ENCODE data around the gene HSD17B3. TPM values are rescaled to one million over a fixed set of nuclear protein-coding genes. Genes with fewer than 3 reads are reported as not detected.

Gene HSD17B3
- total RNA-seq, 1 experiment from 2014 or later = not detected

- H2AFZ ChIP-seq = no peak overlapping the region
Measured at GRCh38 chr9:96186591-96187011, 115.4 kb downstream of the HSD17B3 start.

GRCh38 chr9:96185518-96186156, 116.3 kb downstream of the HSD17B3 start:
- Histone ChIP-seq H3K36me3 (ENCODE audit: low read depth) (no peaks in the 10 kb centered on the region), H3K79me2 (ENCODE audit: low read depth) (no peaks in the 10 kb centered on the region), H3K4me3 (no peak overlapping the region), H4K20me1 (ENCODE audit: insufficient read depth) (no peaks in the 10 kb centered on the region), H2AFZ (no peak overlapping the region), H3F3A (ENCODE audit: insufficient read depth, low read depth) (no peaks in the 10 kb centered on the region), H3K4me1 (replicated peaks; ENCODE audit: insufficient read depth) (no peaks in the 10 kb centered on the region), H3K27me3 (ENCODE audit: insufficient read depth, low read depth) (peaks cover 41% of the 10 kb centered on the region), H3K9me3 (ENCODE audit: insufficient read depth, low read depth) (no peaks in the 10 kb centered on the region; the same call in 1 of the 2 replicates), H3K9me2 (ENCODE audit: insufficient read depth) (no peaks in the 10 kb centered on the region), H3K27ac (no peak overlapping the region), H3K4me2 (no peak overlapping the region)
- intact Hi-C loops (cut with micrococcal nuclease; ENCODE audit: unreplicated experiment) = loop anchor here (2.0 kb wide), 1 partner anchor 35 kb away; no protein-coding TSS in a partner anchor
- TF ChIP-seq EZH2 (IDR thresholded peaks at IDR 0.05; ENCODE audit: low read depth) (no peak), CTCF (conservative IDR thresholded peaks at IDR 0.05) (no peak)
- no TSS peak for BruUV-seq (replicated peaks)
- CTCF ChIA-PET = no interaction called here
- POLR2A ChIA-PET (ENCODE audit: unreplicated experiment) = no interaction called here
- DNase-seq = no peak

More at GRCh38 chr9:96186591-96187011, 115.4 kb downstream of the HSD17B3 start:
- CTCF ChIA-PET = no interaction called here
- no peaks in the 10 kb centered on the region for H3F3A ChIP-seq (ENCODE audit: insufficient read depth, low read depth)
- H3K36me3 ChIP-seq (ENCODE audit: low read depth) = no peaks in the 10 kb centered on the region
- POLR2A ChIA-PET (ENCODE audit: unreplicated experiment) = no interaction called here
- no peaks in the 10 kb centered on the region; the same call in 1 of the 2 replicates for H3K9me3 ChIP-seq (ENCODE audit: insufficient read depth, low read depth)
- no peak overlapping the region for H3K27ac ChIP-seq
- no peak overlapping the region for H3K4me2 ChIP-seq
- no peaks in the 10 kb centered on the region for H3K4me1 ChIP-seq (replicated peaks; ENCODE audit: insufficient read depth)
- H3K4me3 ChIP-seq = no peak overlapping the region
- intact Hi-C loops (cut with micrococcal nuclease; ENCODE audit: unreplicated experiment) = loop anchor here (2.0 kb wide), 1 partner anchor 36 kb away; no protein-coding TSS in a partner anchor
- H4K20me1 ChIP-seq (ENCODE audit: insufficient read depth) = no peaks in the 10 kb centered on the region
- BruUV-seq (replicated peaks) = no TSS peak
- TF ChIP-seq CTCF (conservative IDR thresholded peaks at IDR 0.05) = no peak
- no peak for TF ChIP-seq EZH2 (IDR thresholded peaks at IDR 0.05; ENCODE audit: low read depth)
- peak in 1 of 2 experiments; percentile 8 for DNase-seq
- H3K79me2 ChIP-seq (ENCODE audit: low read depth) = no peaks in the 10 kb centered on the region
- peaks cover 31% of the 10 kb centered on the region for H3K27me3 ChIP-seq (ENCODE audit: insufficient read depth, low read depth)
- no peaks in the 10 kb centered on the region for H3K9me2 ChIP-seq (ENCODE audit: insufficient read depth)

Other genes starting within 250 kb of the HSD17B3 start
- gene SLC35D2, start 81.5 kb upstream of the HSD17B3 start, total RNA-seq (2021) = 27.6 and 34.4 TPM in 2 replicates
- gene ZNF367, start 116.2 kb upstream of the HSD17B3 start, total RNA-seq (2021) = 12.6 and 14.0 TPM in 2 replicates
- gene HABP4, start 148.0 kb upstream of the HSD17B3 start, total RNA-seq (2021) = 8.1 and 11.0 TPM in 2 replicates

Measured in PC-9 (cell line).